Measurements from ENCODE around the gene IFNA6.

- TF ChIP-seq, protein P1, sequence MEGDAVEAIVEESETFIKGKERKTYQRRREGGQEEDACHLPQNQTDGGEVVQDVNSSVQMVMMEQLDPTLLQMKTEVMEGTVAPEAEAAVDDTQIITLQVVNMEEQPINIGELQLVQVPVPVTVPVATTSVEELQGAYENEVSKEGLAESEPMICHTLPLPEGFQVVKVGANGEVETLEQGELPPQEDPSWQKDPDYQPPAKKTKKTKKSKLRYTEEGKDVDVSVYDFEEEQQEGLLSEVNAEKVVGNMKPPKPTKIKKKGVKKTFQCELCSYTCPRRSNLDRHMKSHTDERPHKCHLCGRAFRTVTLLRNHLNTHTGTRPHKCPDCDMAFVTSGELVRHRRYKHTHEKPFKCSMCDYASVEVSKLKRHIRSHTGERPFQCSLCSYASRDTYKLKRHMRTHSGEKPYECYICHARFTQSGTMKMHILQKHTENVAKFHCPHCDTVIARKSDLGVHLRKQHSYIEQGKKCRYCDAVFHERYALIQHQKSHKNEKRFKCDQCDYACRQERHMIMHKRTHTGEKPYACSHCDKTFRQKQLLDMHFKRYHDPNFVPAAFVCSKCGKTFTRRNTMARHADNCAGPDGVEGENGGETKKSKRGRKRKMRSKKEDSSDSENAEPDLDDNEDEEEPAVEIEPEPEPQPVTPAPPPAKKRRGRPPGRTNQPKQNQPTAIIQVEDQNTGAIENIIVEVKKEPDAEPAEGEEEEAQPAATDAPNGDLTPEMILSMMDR (IDR thresholded peaks at IDR 0.05): no peak
- TF ChIP-seq POLR2A (IDR thresholded peaks at IDR 0.05) (no peak), EP300 (IDR thresholded peaks at IDR 0.05) (no peak)
Measured at GRCh38 chr9:21331676-21332402, 18.8 kb downstream of the IFNA6 start.
